HL-60 (cell line): Measurements from ENCODE around the gene ZNF322.

Source experiments
- DNase-seq, 2 experiments: peaks; one replicate each; pipeline ENCODE4 v3.0.0-alpha.2; 2010 to 2020; ENCODE audit warnings: low read depth in 1 of 2, low spot score in 1 of 2
- H3K27ac ChIP-seq: fragments of 250-450 bp; sonication (Bioruptor Pico); replicated peaks from 2 replicates; pipeline ENCODE4 v1.5.1; 2020; ENCODE audit warnings: mild to moderate bottlenecking, moderate library complexity
- H3K27me3 ChIP-seq: fragments of 250-450 bp; sonication (Bioruptor Pico); 2 replicates; pipeline ENCODE4 v1.5.1; 2021; ENCODE audit warnings: mild to moderate bottlenecking, moderate library complexity; ENCODE audit not compliant: insufficient read depth, poor library complexity, severe bottlenecking
- H3K4me3 ChIP-seq: replicated peaks from 2 replicates; pipeline ENCODE4 v1.5.1; 2011; ENCODE audit warnings: mild to moderate bottlenecking, control low read depth, low read length; ENCODE audit not compliant: insufficient read depth
- CTCF ChIP-seq: IDR thresholded peaks from one replicate; pipeline ENCODE4 v1.5.1; 2011; ENCODE audit warnings: low read length, control low read depth, inconsistent platforms; ENCODE audit not compliant: insufficient read depth
- GABPA ChIP-seq: IDR thresholded peaks from 2 replicates; pipeline ENCODE4 v1.6.1; 2012; ENCODE audit warnings: low read depth
- POLR2AphosphoS5 ChIP-seq: IDR thresholded peaks from 2 replicates; pipeline ENCODE4 v1.6.1; 2012; ENCODE audit warnings: low read depth
- SPI1 ChIP-seq: IDR thresholded peaks from 2 replicates; pipeline ENCODE4 v1.6.1; 2012; ENCODE audit warnings: low read depth, mild to moderate bottlenecking, borderline replicate concordance
- TF ChIP-seq, protein P1 (sequence below): IDR thresholded peaks from 2 replicates; pipeline ENCODE4 v1.6.1; 2012; ENCODE audit warnings: low read depth; ENCODE audit not compliant: insufficient replicate concordance

Gene ZNF322

GRCh38 chr6:26613201-26613600, 46.3 kb downstream of the ZNF322 start:
- Histone ChIP-seq H3K27me3 (peaks cover 4% of the 10 kb centered on the region), H3K27ac (no peak overlapping the region), H3K4me3 (no peak overlapping the region)
- DNase-seq: no peak
- no peak for TF ChIP-seq POLR2AphosphoS5

GRCh38 chr6:26611599-26611998, 47.9 kb downstream of the ZNF322 start:
- Histone ChIP-seq H3K27me3 (peaks cover 4% of the 10 kb centered on the region), H3K27ac (no peak overlapping the region), H3K4me3 (no peak overlapping the region)
- TF ChIP-seq SPI1: no peak
- TF ChIP-seq, protein P1, sequence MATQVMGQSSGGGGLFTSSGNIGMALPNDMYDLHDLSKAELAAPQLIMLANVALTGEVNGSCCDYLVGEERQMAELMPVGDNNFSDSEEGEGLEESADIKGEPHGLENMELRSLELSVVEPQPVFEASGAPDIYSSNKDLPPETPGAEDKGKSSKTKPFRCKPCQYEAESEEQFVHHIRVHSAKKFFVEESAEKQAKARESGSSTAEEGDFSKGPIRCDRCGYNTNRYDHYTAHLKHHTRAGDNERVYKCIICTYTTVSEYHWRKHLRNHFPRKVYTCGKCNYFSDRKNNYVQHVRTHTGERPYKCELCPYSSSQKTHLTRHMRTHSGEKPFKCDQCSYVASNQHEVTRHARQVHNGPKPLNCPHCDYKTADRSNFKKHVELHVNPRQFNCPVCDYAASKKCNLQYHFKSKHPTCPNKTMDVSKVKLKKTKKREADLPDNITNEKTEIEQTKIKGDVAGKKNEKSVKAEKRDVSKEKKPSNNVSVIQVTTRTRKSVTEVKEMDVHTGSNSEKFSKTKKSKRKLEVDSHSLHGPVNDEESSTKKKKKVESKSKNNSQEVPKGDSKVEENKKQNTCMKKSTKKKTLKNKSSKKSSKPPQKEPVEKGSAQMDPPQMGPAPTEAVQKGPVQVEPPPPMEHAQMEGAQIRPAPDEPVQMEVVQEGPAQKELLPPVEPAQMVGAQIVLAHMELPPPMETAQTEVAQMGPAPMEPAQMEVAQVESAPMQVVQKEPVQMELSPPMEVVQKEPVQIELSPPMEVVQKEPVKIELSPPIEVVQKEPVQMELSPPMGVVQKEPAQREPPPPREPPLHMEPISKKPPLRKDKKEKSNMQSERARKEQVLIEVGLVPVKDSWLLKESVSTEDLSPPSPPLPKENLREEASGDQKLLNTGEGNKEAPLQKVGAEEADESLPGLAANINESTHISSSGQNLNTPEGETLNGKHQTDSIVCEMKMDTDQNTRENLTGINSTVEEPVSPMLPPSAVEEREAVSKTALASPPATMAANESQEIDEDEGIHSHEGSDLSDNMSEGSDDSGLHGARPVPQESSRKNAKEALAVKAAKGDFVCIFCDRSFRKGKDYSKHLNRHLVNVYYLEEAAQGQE: no peak
- no peak for TF ChIP-seq CTCF
- no peak for TF ChIP-seq GABPA
- TF ChIP-seq POLR2AphosphoS5: no peak
- no peak for DNase-seq

DNA sequence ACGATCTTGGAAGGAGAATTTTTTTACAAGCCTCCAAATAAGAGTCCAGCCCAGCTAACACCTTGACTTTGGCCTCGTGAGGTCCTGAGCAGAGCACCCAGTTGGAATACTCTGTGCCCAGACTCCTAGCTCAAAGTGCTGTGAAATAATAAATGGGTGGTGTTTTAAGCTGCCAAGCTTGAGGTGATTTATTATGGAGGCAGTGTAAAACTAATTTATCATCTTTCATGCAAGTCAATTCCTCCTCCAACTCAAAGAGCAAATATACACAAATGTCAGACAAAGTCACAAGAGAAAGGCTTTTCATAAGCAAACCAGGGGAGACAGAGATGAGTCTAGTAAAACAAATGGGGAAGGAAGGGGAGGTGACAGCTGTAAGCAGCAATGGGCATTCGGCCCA, 50.1 kb downstream of the ZNF322 start:
- Histone ChIP-seq H3K27me3 (peaks cover 4% of the 10 kb centered on the region), H3K4me3 (no peak overlapping the region), H3K27ac (no peak overlapping the region)
- TF ChIP-seq SPI1 (no peak), POLR2AphosphoS5 (no peak), CTCF (no peak), GABPA (no peak)
- TF ChIP-seq, protein P1: no peak
- no peak for DNase-seq

DNA sequence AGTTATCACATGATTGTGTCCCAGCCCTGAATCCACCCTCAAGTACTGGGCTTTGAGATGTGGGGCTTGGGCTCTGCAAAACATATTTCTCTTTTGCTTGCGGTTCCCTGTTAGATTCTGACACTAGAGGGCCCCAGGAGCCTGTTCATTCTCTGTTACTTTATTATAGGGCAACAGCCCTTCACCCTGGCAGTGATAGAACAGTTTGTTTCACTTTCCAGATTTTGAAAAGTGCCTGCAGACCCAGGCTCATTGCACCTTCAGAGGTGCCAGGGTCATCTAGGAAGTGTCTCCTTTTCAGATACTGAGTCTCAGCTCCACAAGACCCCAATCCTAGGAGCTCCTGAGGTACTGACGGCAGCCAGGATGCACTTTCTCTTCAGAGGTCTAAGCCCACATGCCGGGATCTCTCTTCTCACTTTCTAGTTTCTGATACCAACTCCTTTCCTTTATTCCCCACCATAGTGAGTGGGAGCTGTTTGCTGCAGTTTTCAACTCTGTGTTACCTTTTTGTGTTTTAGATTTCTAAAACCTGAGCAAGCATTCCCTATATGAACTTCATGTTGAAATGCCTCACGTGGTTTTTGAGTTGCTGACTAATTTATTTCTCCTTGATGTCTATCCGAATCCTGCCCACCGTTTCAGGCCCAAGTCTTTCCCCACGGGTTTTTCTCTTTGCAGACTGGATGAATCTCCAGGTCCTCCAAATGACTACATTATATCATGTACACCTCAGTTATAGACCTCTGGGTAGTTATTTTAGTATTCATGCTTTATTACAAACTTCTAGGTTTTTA, 51.9 kb downstream of the ZNF322 start:
- TF ChIP-seq POLR2AphosphoS5: no peak
- TF ChIP-seq, protein P1: no peak
- peak; percentile 65 for TF ChIP-seq CTCF
- no peak for TF ChIP-seq GABPA
- Histone ChIP-seq H3K27ac (no peak overlapping the region), H3K4me3 (no peak overlapping the region), H3K27me3 (no peaks in the 10 kb centered on the region)
- peak in 1 of 2 experiments; percentile 64 for DNase-seq
